Measurements from ENCODE around the gene SIK3. TPM values are rescaled to one million over a fixed set of nuclear protein-coding genes. Genes with fewer than 3 reads are reported as not detected.

Gene SIK3
- total RNA-seq, 4 donors from 2014 or later = 45.0 to 70.2 (median 48.8) TPM

DNA sequence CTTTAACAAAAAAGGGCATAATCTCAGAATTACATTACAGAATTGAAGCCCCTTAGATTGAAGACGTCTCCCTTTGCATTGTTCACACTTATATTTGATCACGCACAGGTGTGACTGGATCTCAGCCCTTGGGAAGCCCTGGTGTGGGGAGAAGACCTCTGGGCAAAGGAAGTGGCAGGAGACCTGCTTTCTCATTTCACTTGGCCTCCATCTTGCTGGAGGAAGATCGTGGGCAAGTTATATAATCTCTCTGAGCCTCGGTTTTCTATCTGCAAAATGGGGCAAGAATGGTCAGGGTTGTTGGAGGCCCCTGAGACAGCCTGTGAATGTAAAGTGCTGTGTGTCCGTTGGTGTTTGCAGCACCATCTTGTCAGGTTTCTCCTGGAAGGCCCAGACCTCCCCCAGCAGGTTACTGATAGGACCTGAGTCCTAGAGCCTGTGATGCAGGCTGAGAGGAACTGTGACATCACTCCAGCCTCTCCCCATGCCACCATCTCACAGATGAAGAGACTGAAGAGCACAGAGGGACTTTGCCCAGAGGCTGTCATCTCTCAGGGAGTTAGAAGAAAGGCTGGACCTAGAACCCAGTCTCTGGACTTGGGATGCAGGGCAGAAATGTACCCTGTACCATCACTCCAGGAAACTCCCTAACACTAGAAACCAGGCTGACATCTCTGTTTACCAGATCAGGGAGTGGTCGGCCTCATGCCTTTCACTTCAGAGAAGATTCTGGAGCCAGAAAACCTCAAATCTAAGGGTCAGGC lies 259.7 kb downstream of the SIK3 start:
- Histone ChIP-seq H3K36me3 (peaks cover 0 to 12% (median under 1%) of the 10 kb centered on the region in 3 donors), H3K27me3 (no peaks in the 10 kb centered on the region), H3K4me1 (peaks cover 0 to 59% (median 21%) of the 10 kb centered on the region in 4 donors), H3K9me3 (no peaks in the 10 kb centered on the region), H3K27ac (peak overlapping the region in 2 of 4 donors; percentile 76 to 79), H3K4me3 (no peak overlapping the region)
- no peak for DNase-seq (ENCODE audit: low spot score in 2 of 2)
- TF ChIP-seq POLR2A (IDR thresholded peaks at IDR 0.05) (no peak), EP300 (IDR thresholded peaks at IDR 0.05) (no peak)
- TF ChIP-seq, protein P1, sequence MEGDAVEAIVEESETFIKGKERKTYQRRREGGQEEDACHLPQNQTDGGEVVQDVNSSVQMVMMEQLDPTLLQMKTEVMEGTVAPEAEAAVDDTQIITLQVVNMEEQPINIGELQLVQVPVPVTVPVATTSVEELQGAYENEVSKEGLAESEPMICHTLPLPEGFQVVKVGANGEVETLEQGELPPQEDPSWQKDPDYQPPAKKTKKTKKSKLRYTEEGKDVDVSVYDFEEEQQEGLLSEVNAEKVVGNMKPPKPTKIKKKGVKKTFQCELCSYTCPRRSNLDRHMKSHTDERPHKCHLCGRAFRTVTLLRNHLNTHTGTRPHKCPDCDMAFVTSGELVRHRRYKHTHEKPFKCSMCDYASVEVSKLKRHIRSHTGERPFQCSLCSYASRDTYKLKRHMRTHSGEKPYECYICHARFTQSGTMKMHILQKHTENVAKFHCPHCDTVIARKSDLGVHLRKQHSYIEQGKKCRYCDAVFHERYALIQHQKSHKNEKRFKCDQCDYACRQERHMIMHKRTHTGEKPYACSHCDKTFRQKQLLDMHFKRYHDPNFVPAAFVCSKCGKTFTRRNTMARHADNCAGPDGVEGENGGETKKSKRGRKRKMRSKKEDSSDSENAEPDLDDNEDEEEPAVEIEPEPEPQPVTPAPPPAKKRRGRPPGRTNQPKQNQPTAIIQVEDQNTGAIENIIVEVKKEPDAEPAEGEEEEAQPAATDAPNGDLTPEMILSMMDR (IDR thresholded peaks at IDR 0.05) = no peak
- 89 to 90% methylated on average over 6 of the region's 6 CpGs for whole genome bisulfite sequencing, 2 donors

DNA sequence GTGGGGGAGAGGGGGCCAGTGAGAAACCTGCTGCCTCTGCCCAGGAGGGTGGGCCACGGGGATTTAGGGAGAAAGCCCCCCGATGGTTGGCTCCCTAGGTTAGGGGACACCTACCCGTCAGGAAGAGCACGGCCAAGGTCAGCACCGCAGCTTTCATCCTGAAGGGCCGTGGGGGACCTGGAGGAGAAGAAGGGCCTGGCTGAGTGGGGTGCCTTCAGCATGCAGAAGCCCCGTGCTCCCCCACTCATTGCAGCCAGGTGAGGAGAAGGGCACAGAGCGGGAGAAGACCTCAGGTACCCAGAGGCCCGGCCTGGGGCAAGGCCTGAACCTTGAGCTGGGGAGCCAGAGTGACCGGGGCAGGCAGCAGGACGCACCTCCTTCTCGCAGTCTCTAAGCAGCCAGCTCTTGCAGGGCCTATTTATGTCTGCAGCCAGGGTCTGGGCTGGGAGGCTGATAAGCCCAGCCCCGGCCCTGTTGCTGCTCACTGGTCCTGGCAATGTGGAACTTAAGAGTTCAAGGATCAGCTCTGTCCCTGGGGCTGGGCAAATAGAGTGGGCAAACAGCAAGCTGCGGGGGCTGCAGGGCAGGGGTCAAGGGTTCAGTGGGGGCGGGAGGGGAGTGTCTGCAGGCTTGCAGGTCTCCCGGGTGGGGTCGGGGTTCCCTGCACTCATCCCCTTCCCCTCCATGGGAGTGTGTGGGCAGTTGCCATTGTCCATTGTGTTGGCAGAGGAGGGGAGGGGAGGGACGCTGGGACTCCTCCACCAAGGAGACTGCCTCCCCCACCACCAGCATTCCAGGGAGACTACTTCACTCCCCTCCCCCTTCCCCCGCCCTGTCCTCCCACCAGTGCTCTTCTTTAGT lies 260.8 kb downstream of the SIK3 start, which contains the start of gene APOA1:
APOA1 (minus strand) TSS at position 392 of the 861 bp plus-strand sequence; CDS start at position 157, 235 bp downstream.
- Histone ChIP-seq H3K27me3 (no peaks in the 10 kb centered on the region), H3K36me3 (peaks cover 0 to 2% (median 0%) of the 10 kb centered on the region in 3 donors), H3K27ac (peak within 1 kb of the TSS in 3 of 4 donors; percentile 71 to 79 (median 76)), H3K9me3 (no peaks in the 10 kb centered on the region), H3K4me3 (no peak within 1 kb of the TSS), H3K4me1 (peaks cover 0 to 59% (median 20%) of the 10 kb centered on the region in 4 donors)
- DNase-seq (ENCODE audit: low spot score in 2 of 2) = no peak
- no peak for TF ChIP-seq POLR2A (IDR thresholded peaks at IDR 0.05)
- no peak for TF ChIP-seq EP300 (IDR thresholded peaks at IDR 0.05)
- TF ChIP-seq, protein P1 (IDR thresholded peaks at IDR 0.05) = no peak
- 50 to 54% methylated on average over 18 of the region's 19 CpGs for WGBS, 2 donors

DNA sequence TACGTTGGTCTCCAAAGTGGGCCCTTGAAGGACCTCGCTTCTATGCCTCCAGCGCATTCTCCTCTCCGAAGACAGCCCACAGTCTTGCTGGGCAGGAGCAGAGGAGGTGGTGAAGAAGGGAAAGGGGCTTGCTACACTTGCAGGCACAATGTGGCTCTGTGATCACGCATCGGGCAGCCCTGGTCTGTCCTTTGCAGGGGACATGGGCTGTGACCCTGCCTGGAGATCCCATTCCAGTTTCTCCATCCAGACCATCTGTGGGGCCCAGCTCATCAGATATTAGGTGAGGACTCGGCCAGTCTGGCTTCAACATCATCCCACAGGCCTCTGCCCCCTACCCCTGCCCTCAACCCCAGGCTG lies 261.6 kb downstream of the SIK3 start:
- Histone ChIP-seq H3K4me3 (no peak overlapping the region), H3K27me3 (no peaks in the 10 kb centered on the region), H3K9me3 (no peaks in the 10 kb centered on the region), H3K4me1 (peaks cover 0 to 59% (median 18%) of the 10 kb centered on the region in 4 donors), H3K27ac (peak overlapping the region in 3 of 4 donors; percentile 71 to 79 (median 76)), H3K36me3 (no peaks in the 10 kb centered on the region)
- no peak for DNase-seq (ENCODE audit: low spot score in 2 of 2)
- 52 to 75% methylated on average over 7 of the region's 7 CpGs for WGBS, 2 donors
- TF ChIP-seq EP300 (IDR thresholded peaks at IDR 0.05) (no peak), POLR2A (IDR thresholded peaks at IDR 0.05) (no peak)
- TF ChIP-seq, protein P1 (IDR thresholded peaks at IDR 0.05) = no peak

DNA sequence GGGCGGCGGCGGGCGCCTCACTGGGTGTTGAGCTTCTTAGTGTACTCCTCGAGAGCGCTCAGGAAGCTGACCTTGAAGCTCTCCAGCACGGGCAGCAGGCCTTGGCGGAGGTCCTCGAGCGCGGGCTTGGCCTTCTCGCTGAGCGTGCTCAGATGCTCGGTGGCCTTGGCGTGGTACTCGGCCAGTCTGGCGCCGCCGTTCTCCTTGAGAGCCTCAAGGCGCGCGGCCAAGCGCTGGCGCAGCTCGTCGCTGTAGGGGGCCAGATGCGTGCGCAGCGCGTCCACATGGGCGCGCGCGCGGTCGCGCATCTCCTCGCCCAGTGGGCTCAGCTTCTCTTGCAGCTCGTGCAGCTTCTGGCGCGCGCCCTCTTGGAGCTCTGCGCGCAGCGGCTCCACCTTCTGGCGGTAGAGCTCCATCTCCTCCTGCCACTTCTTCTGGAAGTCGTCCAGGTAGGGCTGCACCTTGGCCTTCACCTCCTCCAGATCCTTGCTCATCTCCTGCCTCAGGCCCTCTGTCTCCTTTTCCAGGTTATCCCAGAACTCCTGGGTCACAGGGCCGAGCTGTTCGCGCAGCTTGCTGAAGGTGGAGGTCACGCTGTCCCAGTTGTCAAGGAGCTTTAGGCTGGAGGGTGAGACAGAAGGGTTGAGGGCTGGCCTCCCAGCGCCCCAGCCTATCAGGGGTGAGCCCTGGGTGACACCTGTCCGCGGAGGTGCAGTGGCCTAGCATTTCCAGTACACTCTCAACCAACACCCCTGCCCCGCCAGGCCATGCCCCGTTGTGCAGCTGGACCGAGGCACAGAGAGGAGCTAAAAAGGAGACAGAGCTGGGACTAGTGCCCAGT lies 262.2 kb downstream of the SIK3 start:
- DNase-seq (ENCODE audit: low spot score in 2 of 2) = peak; percentile 53 to 59
- H3K36me3 ChIP-seq = no peaks in the 10 kb centered on the region
- H3K9me3 ChIP-seq = no peaks in the 10 kb centered on the region
- 13 to 21% methylated on average over 33 to 50 of the region's 57 CpGs for WGBS, 2 donors
- peak; percentile 29 to 72 for TF ChIP-seq EP300 (IDR thresholded peaks at IDR 0.05)
- TF ChIP-seq, protein P1 (IDR thresholded peaks at IDR 0.05) = peak; percentile 35 to 76 (median 58)
- peak in 1 of 2 donors; percentile 23 for TF ChIP-seq POLR2A (IDR thresholded peaks at IDR 0.05)
- H3K27me3 ChIP-seq = no peaks in the 10 kb centered on the region
- peak overlapping the region; percentile 9 to 79 (median 74) for H3K27ac ChIP-seq
- H3K4me1 ChIP-seq = peaks cover 0 to 58% (median 18%) of the 10 kb centered on the region in 4 donors
- peak overlapping the region; percentile 18 to 50 (median 44) for H3K4me3 ChIP-seq
